Tibial artery (tissue), 4 donors: ENCODE measurements around the gene OXCT1.

Experiments used
- DNase-seq, 2 donors: peaks; one replicate each; pipeline ENCODE4 v3.0.0-alpha.2; 2019
- H3K27ac ChIP-seq, 2 donors: fragments of 200-600 bp; sonication (generic) in 1 of 2; 1 replicate in 1 of 2; 2 replicates in 1 of 2; pipeline ENCODE4 v1.5.1; 2018 to 2019; ENCODE audit warnings: mild to moderate bottlenecking in 1 of 2
- H3K27me3 ChIP-seq, 2 donors: fragments of 200-600 bp; sonication (generic) in 1 of 2; one replicate each; pipeline versions ENCODE4 v1.5.1 to v1.6.0; 2016 to 2019
- H3K36me3 ChIP-seq, 3 donors: fragments of 200-600 bp; sonication (generic) in 2 of 3; one replicate each; pipeline ENCODE4 v1.5.1; 2016 to 2019; ENCODE audit warnings: mild to moderate bottlenecking in 2 of 3
- H3K4me1 ChIP-seq, 4 donors: fragments of 200-600 bp; sonication (generic) in 2 of 4; 1 replicate in 3 of 4; 2 replicates in 1 of 4; pipeline ENCODE4 v1.5.1; 2016 to 2019
- H3K4me3 ChIP-seq, 2 donors: fragments of 200-600 bp; sonication (generic) in 1 of 2; 1 replicate in 1 of 2; 2 replicates in 1 of 2; pipeline ENCODE4 v1.5.1; 2018 to 2019; ENCODE audit warnings: mild to moderate bottlenecking in 2 of 2
- H3K9me3 ChIP-seq, 3 donors: fragments of 200-600 bp; sonication (generic) in 1 of 3; one replicate each; pipeline ENCODE4 v1.5.1; 2016 to 2019
- CTCF ChIP-seq, 2 experiments: fragments of 200-600 bp in 1 of 2; fragments of 450-650 bp in 1 of 2; IDR thresholded peaks; one replicate each; pipeline ENCODE4 v1.5.1; 2017 to 2019; ENCODE audit warnings: antibody characterized with exemption in 2 of 2, mild to moderate bottlenecking in 1 of 2, moderate library complexity in 1 of 2
- intact Hi-C: fragments of 100-400 bp; cut with DNase I; formaldehyde crosslinking; loops from one replicate; pipeline ENCODE4 v1.15.0; 2023; ENCODE audit warnings: low total_unique reads

OXCT1 gene

GRCh38 chr5:41770799-41771198 is 99.4 kb downstream of the OXCT1 start:
- Histone ChIP-seq H3K36me3 (no peaks in the 10 kb centered on the region), H3K4me3 (no peak overlapping the region), H3K9me3 (no peaks in the 10 kb centered on the region), H3K27me3 (no peaks in the 10 kb centered on the region), H3K27ac (no peak overlapping the region), H3K4me1 (peaks cover 0 to 5% (median 0%) of the 10 kb centered on the region in 4 donors)
- no peak for DNase-seq
- intact Hi-C loops: no loop called here
- TF ChIP-seq CTCF (IDR thresholded peaks at IDR 0.05): no peak

- intact Hi-C loops: no loop called here
- peaks cover 0 to 19% (median 6%) of the 10 kb centered on the region in 4 donors for H3K4me1 ChIP-seq
- H3K36me3 ChIP-seq: no peaks in the 10 kb centered on the region
- DNase-seq: no peak
- TF ChIP-seq CTCF (IDR thresholded peaks at IDR 0.05): no peak
- H3K9me3 ChIP-seq: no peaks in the 10 kb centered on the region
- no peak overlapping the region for H3K27ac ChIP-seq
- no peaks in the 10 kb centered on the region for H3K27me3 ChIP-seq
- H3K4me3 ChIP-seq: no peak overlapping the region
These were observed 101.5 kb downstream of the OXCT1 start for GRCh38 chr5:41768692-41769091.

GRCh38 chr5:41764650-41765049 is 105.6 kb downstream of the OXCT1 start:
- Histone ChIP-seq H3K4me3 (no peak overlapping the region), H3K4me1 (peaks cover 0 to 36% (median 12%) of the 10 kb centered on the region in 4 donors), H3K27ac (no peak overlapping the region), H3K36me3 (peaks cover 0 to 11% (median 0%) of the 10 kb centered on the region in 3 donors), H3K9me3 (no peaks in the 10 kb centered on the region), H3K27me3 (no peaks in the 10 kb centered on the region)
- no peak for TF ChIP-seq CTCF (IDR thresholded peaks at IDR 0.05)
- intact Hi-C loops: no loop called here
- no peak for DNase-seq

- no peak overlapping the region for H3K4me3 ChIP-seq
- peak overlapping the region; percentile 6 to 11 for H3K27ac ChIP-seq
- H3K4me1 ChIP-seq: peaks cover 0 to 36% (median 12%) of the 10 kb centered on the region in 4 donors
- no peak for TF ChIP-seq CTCF (IDR thresholded peaks at IDR 0.05)
- no peaks in the 10 kb centered on the region for H3K9me3 ChIP-seq
- H3K36me3 ChIP-seq: peaks cover 0 to 16% (median 8%) of the 10 kb centered on the region in 3 donors
- no peak for DNase-seq
- H3K27me3 ChIP-seq: no peaks in the 10 kb centered on the region
- intact Hi-C loops: no loop called here
These were observed 106.7 kb downstream of the OXCT1 start for GRCh38 chr5:41763574-41763973.

GRCh38 chr5:41763081-41763480 is 107.1 kb downstream of the OXCT1 start:
- Histone ChIP-seq H3K9me3 (no peaks in the 10 kb centered on the region), H3K27me3 (no peaks in the 10 kb centered on the region), H3K36me3 (peaks cover 0 to 16% (median 13%) of the 10 kb centered on the region in 3 donors), H3K27ac (peak overlapping the region; percentile 6 to 11), H3K4me3 (no peak overlapping the region), H3K4me1 (peaks cover 0 to 36% (median 12%) of the 10 kb centered on the region in 4 donors)
- intact Hi-C loops: no loop called here
- no peak for TF ChIP-seq CTCF (IDR thresholded peaks at IDR 0.05)
- DNase-seq: no peak

- intact Hi-C loops: no loop called here
- no peak for DNase-seq
- H3K9me3 ChIP-seq: no peaks in the 10 kb centered on the region
- peaks cover 0 to 16% (median 14%) of the 10 kb centered on the region in 3 donors for H3K36me3 ChIP-seq
- TF ChIP-seq CTCF (IDR thresholded peaks at IDR 0.05): no peak
- H3K27me3 ChIP-seq: no peaks in the 10 kb centered on the region
- H3K4me1 ChIP-seq: peaks cover 0 to 36% (median 12%) of the 10 kb centered on the region in 4 donors
- no peak overlapping the region for H3K4me3 ChIP-seq
- peak overlapping the region in 1 of 2 donors; percentile 11 for H3K27ac ChIP-seq
These were observed 107.8 kb downstream of the OXCT1 start for GRCh38 chr5:41762426-41762825.
